Measurements from ENCODE around the gene SAMD13.

DNA sequence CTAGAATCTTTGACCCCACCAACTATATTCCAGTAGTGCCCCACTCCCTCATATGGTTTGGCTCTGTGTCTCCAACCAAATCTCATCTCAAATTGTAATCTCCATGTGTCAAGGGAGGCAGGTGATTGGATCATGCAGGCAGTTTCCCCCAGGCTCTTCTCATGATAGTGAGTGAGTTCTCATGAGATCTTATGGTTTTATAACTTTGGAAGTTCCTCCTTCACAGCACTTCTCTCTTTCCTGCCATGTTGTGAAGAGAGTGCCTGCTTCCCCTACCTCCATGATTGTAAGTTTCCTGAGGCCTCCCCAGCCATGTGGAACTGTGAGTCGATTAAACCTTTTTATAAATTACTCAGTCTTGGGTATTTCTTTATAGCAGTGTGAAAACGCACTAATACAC, 7.7 kb upstream of the SAMD13 start:
- TF ChIP-seq, protein P1, sequence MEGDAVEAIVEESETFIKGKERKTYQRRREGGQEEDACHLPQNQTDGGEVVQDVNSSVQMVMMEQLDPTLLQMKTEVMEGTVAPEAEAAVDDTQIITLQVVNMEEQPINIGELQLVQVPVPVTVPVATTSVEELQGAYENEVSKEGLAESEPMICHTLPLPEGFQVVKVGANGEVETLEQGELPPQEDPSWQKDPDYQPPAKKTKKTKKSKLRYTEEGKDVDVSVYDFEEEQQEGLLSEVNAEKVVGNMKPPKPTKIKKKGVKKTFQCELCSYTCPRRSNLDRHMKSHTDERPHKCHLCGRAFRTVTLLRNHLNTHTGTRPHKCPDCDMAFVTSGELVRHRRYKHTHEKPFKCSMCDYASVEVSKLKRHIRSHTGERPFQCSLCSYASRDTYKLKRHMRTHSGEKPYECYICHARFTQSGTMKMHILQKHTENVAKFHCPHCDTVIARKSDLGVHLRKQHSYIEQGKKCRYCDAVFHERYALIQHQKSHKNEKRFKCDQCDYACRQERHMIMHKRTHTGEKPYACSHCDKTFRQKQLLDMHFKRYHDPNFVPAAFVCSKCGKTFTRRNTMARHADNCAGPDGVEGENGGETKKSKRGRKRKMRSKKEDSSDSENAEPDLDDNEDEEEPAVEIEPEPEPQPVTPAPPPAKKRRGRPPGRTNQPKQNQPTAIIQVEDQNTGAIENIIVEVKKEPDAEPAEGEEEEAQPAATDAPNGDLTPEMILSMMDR (IDR thresholded peaks at IDR 0.05) = no peak
- TF ChIP-seq POLR2A (IDR thresholded peaks at IDR 0.05) = no peak
